ENCODE measurements around the gene TASP1. TPM values are rescaled to one million over a fixed set of nuclear protein-coding genes. Genes with fewer than 3 reads are reported as not detected.

The TASP1 gene
- total RNA-seq, 1 donor, result 6.5 TPM

DNA sequence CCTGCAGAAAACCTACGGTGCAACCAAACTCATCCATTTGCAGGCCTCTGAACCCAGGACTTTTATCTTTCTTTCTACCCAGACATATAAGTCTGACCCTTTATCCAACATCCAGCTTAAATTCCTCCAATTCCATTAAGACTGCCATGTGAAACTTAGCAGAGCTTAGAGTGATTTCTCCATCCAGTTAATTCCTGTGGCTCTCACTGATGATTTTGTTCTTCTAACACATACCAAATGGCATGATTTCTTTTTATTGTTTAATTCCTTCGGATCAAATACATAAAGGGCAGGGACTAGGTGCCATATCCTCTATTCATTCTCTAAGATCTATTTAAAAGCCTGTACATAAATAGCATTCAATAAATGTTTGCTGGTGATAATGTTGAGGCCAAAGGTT, 92.9 kb downstream of the TASP1 start:
- H3K4me3 ChIP-seq (ENCODE audit: low read depth, low read length), result no peak overlapping the region
- TF ChIP-seq CTCF (IDR thresholded peaks at IDR 0.05; ENCODE audit: insufficient read depth, low read length), result no peak
- DNase-seq (ENCODE audit: low read depth), result peak; percentile 27

DNA sequence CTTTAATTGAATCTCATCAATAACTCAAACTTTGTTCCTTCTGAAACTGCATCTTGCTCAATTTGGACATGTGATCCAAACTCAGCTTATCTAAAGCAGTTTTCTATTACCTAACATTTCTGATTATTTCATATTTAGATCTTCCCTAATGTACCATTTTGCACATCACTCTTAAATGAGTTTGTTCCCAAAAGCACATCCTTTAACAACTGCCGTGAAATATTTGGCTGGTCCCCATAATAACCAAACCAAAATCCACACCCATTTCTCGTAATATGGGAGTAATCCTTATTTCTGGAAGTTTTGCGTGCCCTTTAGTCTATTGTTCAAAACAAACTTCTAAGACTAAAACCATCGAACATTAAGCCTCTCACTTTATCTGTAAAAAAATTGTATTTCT, 94.9 kb downstream of the TASP1 start:
- TF ChIP-seq CTCF (IDR thresholded peaks at IDR 0.05; ENCODE audit: insufficient read depth, low read length), result no peak
- no peak overlapping the region for H3K4me3 ChIP-seq (ENCODE audit: low read depth, low read length)
- DNase-seq (ENCODE audit: low read depth), result no peak

DNA sequence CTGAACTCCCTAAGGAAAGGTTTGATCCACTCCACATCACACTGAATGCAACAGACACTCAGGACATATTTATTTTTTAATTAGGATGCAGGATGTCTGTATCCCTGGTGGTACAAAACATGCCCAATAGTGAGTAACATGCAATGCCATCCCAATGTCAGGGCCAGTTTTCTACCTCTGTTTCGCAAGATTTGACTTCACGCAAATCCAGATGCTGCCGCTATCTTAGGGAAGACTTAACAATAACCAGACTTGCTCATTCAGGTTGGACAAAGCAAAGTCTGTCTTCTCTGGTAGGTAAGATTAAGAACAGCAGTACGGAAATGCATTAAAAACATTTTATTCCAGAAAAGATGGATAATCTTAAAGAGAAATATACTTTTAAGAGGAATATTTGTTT, 103.1 kb downstream of the TASP1 start:
- no peak overlapping the region for H3K4me3 ChIP-seq (ENCODE audit: low read depth, low read length)
- TF ChIP-seq CTCF (IDR thresholded peaks at IDR 0.05; ENCODE audit: insufficient read depth, low read length), result no peak
- DNase-seq (ENCODE audit: low read depth), result no peak

DNA sequence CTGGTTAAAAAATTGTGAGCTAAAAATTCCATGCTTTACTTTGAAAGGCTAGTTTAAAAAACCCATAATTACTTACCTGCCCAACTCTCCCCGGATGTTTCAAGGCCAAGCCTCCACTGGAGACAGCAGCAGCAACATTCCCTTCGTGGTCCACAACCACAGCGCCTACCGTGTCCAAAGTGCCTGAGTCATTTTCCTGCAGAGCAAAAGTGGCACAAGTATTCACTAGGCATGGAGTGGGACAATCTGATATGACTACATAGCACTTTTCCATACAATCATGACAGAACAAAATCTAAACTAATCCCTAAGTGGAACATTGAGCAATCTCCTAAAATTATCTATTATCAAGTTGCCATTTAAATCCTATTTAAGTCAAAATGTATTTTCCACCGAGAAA, 104.8 kb downstream of the TASP1 start:
- H3K4me3 ChIP-seq (ENCODE audit: low read depth, low read length), result no peak overlapping the region
- no peak for DNase-seq (ENCODE audit: low read depth)
- no peak for TF ChIP-seq CTCF (IDR thresholded peaks at IDR 0.05; ENCODE audit: insufficient read depth, low read length)

GRCh38 chr20:13530146-13530545, 108.6 kb downstream of the TASP1 start:
- H3K4me3 ChIP-seq (ENCODE audit: low read depth, low read length), result no peak overlapping the region

DNA sequence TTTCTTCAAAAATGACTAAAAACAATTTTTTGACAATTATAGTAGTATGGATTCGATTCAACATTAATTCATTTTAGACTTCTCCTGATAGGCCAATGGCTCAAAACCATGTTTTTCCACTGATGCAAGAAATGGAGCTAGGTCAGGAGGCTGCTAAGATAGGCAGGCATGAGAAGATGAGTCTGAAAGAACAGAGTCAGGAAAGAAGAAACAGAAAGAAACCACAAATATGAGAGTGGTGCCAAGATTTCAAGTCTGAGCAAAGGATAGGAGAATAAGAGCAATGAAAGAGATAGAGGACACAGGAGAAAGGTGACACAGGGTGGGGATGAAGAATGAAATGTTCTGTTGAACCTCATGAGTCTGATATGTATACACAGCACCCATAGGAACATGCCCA, 112.2 kb downstream of the TASP1 start:
- no peak for TF ChIP-seq CTCF (IDR thresholded peaks at IDR 0.05; ENCODE audit: insufficient read depth, low read length)
- no peak overlapping the region for H3K4me3 ChIP-seq (ENCODE audit: low read depth, low read length)
- no peak for DNase-seq (ENCODE audit: low read depth)

More at GRCh38 chr20:13530146-13530545, 108.6 kb downstream of the TASP1 start:
- no peak for DNase-seq (ENCODE audit: low read depth)
- no peak for TF ChIP-seq CTCF (IDR thresholded peaks at IDR 0.05; ENCODE audit: insufficient read depth, low read length)

GRCh38 chr20:13525225-13525940, 113.3 kb downstream of the TASP1 start:
- no peak for TF ChIP-seq CTCF (IDR thresholded peaks at IDR 0.05; ENCODE audit: insufficient read depth, low read length)
- H3K4me3 ChIP-seq (ENCODE audit: low read depth, low read length), result no peak overlapping the region
- DNase-seq (ENCODE audit: low read depth), result peak; percentile 84
